SKM-1 (cell line): Measurements from ENCODE around the gene VAPB.

Experiments
- DNase-seq: peaks from one replicate; lab custom pipeline; 2025; ENCODE audit not compliant: unreplicated experiment; lab: John Stamatoyannopoulos, UW

The VAPB gene

GRCh38 chr20:58458342-58459057 lies 69.5 kb downstream of the VAPB start:
- DNase-seq = no peak

- no peak for DNase-seq
These were observed 70.2 kb downstream of the VAPB start for GRCh38 chr20:58459058-58459750.

DNA sequence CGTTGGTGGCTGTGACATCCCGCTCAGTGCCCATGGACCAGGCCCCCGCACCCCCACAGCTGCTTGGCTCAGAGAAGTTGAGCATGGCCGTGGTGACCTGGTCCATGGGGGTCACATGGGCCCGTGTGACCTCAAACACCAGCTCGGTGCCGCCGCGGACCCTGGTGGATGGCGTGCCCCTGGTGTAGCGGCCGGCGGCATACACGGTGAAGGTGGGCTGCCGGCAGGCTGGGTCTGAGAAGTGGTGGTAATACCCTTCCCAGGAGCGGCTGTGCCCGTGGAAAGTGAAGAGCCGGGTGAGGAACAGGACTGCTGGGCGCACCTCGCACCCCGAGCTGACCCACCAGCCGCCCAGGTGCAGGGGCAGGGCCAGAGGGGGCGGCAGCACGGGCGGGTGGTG lies 72.1 kb downstream of the VAPB start:
- no peak for DNase-seq

DNA sequence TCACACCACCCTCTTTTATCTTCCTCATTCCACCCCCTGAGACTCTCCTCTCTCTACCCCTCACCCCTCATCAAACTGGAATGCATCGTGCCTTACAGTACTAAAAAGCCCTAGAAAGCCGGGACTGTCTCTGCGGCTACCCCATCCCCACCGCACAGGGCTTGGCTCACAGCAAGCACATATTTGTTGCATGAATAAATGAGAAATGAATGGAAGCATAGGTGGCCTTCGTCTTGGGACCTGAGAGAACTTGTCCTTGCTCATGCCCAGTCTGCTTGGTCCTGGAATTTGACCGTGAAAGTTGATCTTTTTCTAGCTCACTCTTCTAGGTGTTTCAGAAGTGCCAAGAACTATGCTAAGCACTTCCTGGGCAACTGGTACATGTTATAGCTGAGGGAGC lies 72.9 kb downstream of the VAPB start:
- no peak for DNase-seq

- no peak for DNase-seq
These were observed 74.2 kb downstream of the VAPB start for GRCh38 chr20:58463256-58463655.

- no peak for DNase-seq
These were observed 75.8 kb downstream of the VAPB start for GRCh38 chr20:58464838-58465237.

DNA sequence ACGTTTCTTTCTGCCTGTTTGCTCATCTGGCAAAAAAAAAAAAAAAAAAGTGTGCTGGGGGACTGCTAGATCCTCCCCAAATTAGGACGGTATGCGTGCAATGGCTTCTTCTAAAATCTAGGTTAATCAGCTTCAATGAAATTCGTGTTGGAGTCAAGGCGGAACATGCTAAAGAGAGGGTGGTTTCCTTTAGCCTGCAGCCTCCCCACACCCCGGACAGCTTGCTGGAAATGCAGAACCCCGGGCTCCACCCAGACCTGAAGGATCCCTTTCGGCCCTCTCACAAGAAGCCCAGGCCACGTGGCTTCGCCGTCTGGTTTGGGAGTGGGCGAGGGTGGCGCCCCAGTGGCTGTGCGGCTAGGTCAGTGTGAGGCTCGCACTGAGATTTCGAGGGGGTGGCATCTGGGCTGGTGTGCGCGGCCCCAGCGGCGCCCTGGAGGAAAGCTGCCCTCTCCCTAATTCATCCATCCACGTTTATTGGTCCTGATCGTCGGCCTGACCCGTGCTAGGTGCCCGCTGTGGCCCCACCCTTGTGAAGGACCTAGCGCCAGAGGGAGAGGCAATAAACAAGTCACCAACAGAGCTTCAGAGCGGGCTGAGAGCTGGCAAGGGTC lies 77.2 kb downstream of the VAPB start:
- no peak for DNase-seq

DNA sequence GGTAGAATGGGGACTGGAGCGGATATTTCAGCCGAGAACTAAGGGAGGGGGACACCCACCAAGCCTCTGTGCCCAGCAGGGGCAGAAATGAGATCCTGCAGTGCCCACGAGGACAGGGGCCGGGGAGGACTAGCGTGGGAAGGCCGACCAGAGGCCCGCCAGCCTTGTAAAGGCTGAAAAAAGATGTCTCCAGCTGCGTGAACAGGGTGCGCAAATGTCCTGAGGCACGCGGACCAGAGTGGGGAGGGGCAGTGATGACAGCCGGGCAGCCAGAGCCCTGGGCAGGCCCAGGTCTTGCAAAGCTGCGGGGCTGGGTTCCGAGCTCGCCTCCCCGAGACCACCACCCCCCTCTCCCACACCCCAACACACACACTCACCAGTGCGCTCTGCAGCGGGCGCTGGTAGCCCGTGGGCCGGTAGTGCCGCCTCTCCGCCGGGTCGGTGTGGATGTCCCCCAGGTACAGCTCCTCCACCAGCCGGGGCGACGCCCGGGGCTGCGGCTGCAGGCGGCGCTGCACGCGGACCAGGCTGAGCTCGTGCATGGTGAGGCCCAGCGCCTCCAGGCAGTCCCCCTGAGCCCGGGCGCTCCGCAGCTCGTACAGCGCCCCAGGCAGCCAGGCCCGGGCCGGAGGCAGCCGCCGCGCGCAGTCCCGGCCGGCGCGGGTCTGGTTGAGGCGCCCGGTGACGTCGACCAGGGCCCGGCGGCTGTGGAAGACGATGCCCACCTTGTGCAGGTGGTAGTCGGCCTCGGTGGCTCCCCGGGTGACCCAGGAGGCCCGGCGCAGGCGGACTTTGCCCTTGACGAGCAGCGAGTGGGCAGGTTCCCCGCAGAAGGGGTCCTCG lies 77.9 kb downstream of the VAPB start:
- no peak for DNase-seq

GRCh38 chr20:58467572-58468527 lies 78.8 kb downstream of the VAPB start:
- no peak for DNase-seq

GRCh38 chr20:58469616-58470015 lies 80.6 kb downstream of the VAPB start:
- DNase-seq = no peak

GRCh38 chr20:58470336-58471192 lies 81.5 kb downstream of the VAPB start:
- DNase-seq = no peak

DNA sequence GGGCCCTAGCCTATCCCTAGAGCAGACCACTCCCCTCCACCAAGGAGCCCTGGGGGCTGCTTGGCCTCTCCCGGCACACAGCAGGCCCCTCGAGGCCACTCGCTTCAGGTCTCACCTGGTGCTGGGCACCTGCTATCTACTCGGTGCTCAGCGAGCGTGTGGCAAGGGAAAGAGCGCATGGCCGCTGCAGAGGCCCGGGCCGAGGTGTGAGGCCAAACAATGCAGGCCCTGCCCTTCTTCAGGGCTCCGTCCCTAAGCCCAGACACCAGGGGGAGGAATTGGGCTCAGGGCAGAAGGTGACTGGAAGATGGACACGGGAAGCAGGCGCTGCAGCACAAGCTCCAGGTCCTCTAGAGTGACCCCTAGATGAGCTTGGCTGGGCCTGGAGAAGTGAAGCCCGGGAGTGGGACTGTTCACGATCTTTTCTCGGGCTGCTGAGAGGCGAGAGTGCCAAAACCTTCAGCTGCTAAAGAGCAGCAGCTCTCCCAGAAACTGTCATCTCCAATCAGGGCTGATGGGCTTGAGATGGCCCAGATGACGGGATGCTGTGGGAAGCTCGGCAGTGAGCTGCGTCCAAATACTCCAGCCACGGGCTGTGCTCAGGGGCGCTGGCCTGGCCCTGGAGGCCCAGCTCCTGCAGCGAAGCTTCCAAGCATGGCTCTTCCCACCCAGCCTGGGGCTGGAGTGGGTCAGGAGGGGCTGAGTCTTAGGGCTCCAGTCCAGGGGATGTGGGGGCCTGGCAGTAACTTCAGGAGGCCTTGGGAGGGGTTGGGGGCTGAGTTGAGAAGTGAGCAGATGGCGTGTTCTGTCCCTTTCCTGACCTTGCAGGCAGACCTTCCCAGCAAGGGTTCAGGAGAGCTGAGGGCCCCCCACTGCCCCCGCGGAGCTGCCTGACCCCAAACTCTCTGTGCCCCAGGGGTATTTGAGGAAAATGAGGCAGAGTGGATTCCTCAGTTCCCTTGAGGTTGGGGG lies 82.5 kb downstream of the VAPB start:
- DNase-seq = no peak

DNA sequence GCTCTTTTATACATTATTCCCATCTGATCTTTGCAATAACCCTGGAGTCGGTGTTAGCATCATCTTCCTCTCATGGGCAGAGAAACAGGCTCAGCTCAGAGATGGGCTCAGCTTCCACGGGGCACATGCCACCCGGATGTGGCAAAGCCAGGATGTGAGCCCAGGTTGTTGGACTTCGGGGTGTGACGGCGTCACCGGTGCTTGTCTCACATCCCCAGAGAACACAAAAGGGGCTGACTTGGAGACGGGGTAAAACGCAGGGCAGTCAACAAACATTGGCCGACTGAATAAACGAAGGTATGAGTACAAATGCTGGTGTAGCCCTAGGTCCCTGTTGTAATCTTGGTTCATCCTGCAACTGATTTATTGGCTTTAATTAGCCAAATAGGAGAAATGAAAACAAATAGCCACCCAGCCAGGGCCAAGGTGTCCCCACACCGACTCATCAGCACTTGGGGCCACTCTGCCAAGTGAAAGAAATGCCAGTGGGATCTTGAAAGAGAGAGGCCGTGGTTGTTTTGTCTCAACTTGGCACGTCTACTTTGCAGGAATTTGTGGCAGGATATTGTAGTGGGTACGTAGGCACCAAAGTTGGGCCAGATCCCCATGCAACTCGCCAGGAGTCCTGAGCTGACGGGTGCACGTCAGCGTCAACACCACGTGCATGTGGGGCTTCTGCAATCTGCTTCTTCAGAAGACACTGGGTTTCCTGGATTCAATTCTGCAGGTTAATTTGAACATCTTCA lies 83.4 kb downstream of the VAPB start:
- no peak for DNase-seq

- no peak for DNase-seq
These were observed 84.7 kb downstream of the VAPB start for GRCh38 chr20:58473453-58474425.

- DNase-seq = no peak
These were observed 86.4 kb downstream of the VAPB start for GRCh38 chr20:58475466-58475865.

- DNase-seq = no peak
These were observed 89.2 kb downstream of the VAPB start for GRCh38 chr20:58478141-58478805.
